H1 (cell line): ENCODE data around the gene ITGB4. TPM values are rescaled to one million over a fixed set of nuclear protein-coding genes. Genes with fewer than 3 reads are reported as not detected.

Experiments
- ASH2L ChIP-seq: fragments of 200-600, 300-600 bp; sonication (generic); IDR thresholded peaks from one replicate; pipeline ENCODE4 v1.7.1; 2017; ENCODE audit warnings: low read length
- ATF3 ChIP-seq: IDR thresholded peaks from 2 replicates; pipeline ENCODE4 v1.6.1; 2011; ENCODE audit warnings: low read depth, mild to moderate bottlenecking, low read length; ENCODE audit not compliant: insufficient read depth
- BCL11A ChIP-seq, 2 experiments: IDR thresholded peaks; one replicate each; pipeline ENCODE4 v1.6.1; 2011; ENCODE audit warnings: low read depth in 2 of 2, low read length in 2 of 2, mild to moderate bottlenecking in 2 of 2
- CHD2 ChIP-seq: IDR thresholded peaks from 2 replicates; pipeline ENCODE4 v1.6.1; 2012; ENCODE audit warnings: low read length, improper control_type of control experiment
- CTBP2 ChIP-seq: IDR thresholded peaks from 2 replicates; pipeline ENCODE4 v1.7.0; 2011; ENCODE audit warnings: borderline replicate concordance, mild to moderate bottlenecking, moderate library complexity, mixed read lengths, low read length; ENCODE audit not compliant: insufficient read depth, insufficient read length
- EP300 ChIP-seq, 2 experiments: IDR thresholded peaks; 1 replicate in 1 of 2; 2 replicates in 1 of 2; pipeline ENCODE4 v1.6.1; 2011 to 2012; ENCODE audit warnings: low read depth in 2 of 2, low read length in 2 of 2, mild to moderate bottlenecking in 2 of 2, borderline replicate concordance in 1 of 2, inconsistent platforms in 1 of 2, moderate library complexity in 1 of 2
- EZH2 ChIP-seq: fragments of 200-600 bp; sonication (generic); IDR thresholded peaks from 2 replicates; pipeline ENCODE4 v1.7.1; 2012; ENCODE audit warnings: low read depth, mild to moderate bottlenecking, moderate library complexity, low read length, inconsistent platforms; ENCODE audit not compliant: severe bottlenecking
- GABPA ChIP-seq: IDR thresholded peaks from 2 replicates; pipeline ENCODE4 v1.6.1; 2011; ENCODE audit warnings: mild to moderate bottlenecking, low read length, moderate library complexity, borderline replicate concordance; ENCODE audit not compliant: insufficient read depth
- HDAC6 ChIP-seq: IDR thresholded peaks from one replicate; pipeline ENCODE4 v1.7.1; 2012; ENCODE audit warnings: low read depth, mild to moderate bottlenecking, inconsistent platforms, low read length, moderate library complexity
- KDM5A ChIP-seq: fragments of 200-600 bp; IDR thresholded peaks from 2 replicates; pipeline ENCODE4 v1.7.1; 2012; ENCODE audit warnings: mild to moderate bottlenecking, low read length, inconsistent platforms, mixed read lengths
- MAFK ChIP-seq: IDR thresholded peaks from 2 replicates; pipeline ENCODE4 v1.6.1; 2012; ENCODE audit warnings: low read depth, mild to moderate bottlenecking, improper control_type of control experiment, low read length
- MAX ChIP-seq: IDR thresholded peaks from 2 replicates; pipeline ENCODE4 v1.6.1; 2012; ENCODE audit warnings: inconsistent platforms
- POLR2A ChIP-seq, 2 experiments: IDR thresholded peaks; 1 replicate in 1 of 2; 2 replicates in 1 of 2; pipeline ENCODE4 v1.6.1; 2011; ENCODE audit warnings: low read depth in 2 of 2, low read length in 2 of 2, mild to moderate bottlenecking in 2 of 2; ENCODE audit errors: control extremely low read depth in 1 of 2
- POLR2AphosphoS5 ChIP-seq: IDR thresholded peaks from 2 replicates; pipeline ENCODE4 v1.6.1; 2011; ENCODE audit warnings: low read depth, low read length
- SP1 ChIP-seq: IDR thresholded peaks from 2 replicates; pipeline ENCODE4 v1.6.1; 2011; ENCODE audit warnings: low read depth, low read length
- SUZ12 ChIP-seq: fragments of 200-600 bp; sonication (generic); IDR thresholded peaks from 2 replicates; pipeline ENCODE4 v1.6.1; 2012; ENCODE audit warnings: mild to moderate bottlenecking, inconsistent platforms, low read length, moderate library complexity, mixed read lengths
- TAF1 ChIP-seq: IDR thresholded peaks from 2 replicates; pipeline ENCODE4 v1.6.1; 2011; ENCODE audit warnings: mild to moderate bottlenecking, low read depth, low read length
- TCF12 ChIP-seq: IDR thresholded peaks from 2 replicates; pipeline ENCODE4 v1.6.1; 2011; ENCODE audit warnings: low read depth, mild to moderate bottlenecking, low read length
- polyA plus RNA-seq, 7 experiments: library from polyadenylated mRNA; depleted of rRNA in 3 of 7; stranded (reverse) in 5 of 7; unstranded in 2 of 7; fragments of >200 nt in 5 of 7; fragments of 200-250 nt in 2 of 7; gene quantifications; 1 replicate in 5 of 7; 2 replicates in 1 of 7; 4 replicates in 1 of 7; pipeline versions ENCODE4 v1.2.1 to v1.2.3, GENCODE V29; 2011 to 2013; ENCODE audit warnings: missing spikeins in 2 of 7, mixed read lengths in 2 of 7
- total RNA-seq: library from RNA; stranded (reverse); fragmentation: NEBNext Ultra II Directional; extraction: Animal tissue kit (Norgen Biotek cat#: 25700); gene quantifications from 2 replicates; pipeline ENCODE4 v1.2.1, GENCODE V29; 2021
- TF ChIP-seq, protein P1 (sequence below): IDR thresholded peaks from 2 replicates; pipeline ENCODE4 v1.6.1; 2012; ENCODE audit warnings: inconsistent platforms
- TF ChIP-seq, protein P2 (sequence below), 3 experiments: IDR thresholded peaks; 1 replicate in 2 of 3; 2 replicates in 1 of 3; pipeline versions ENCODE4 v1.5.1 to v1.6.1; 2011; ENCODE audit warnings: low read length in 3 of 3, mild to moderate bottlenecking in 3 of 3, inconsistent platforms in 2 of 3, low read depth in 1 of 3, moderate library complexity in 1 of 3; ENCODE audit not compliant: insufficient read depth in 1 of 3; ENCODE audit errors: control extremely low read depth in 1 of 3

ITGB4 gene
- total and polyA plus RNA-seq, 2 of the 8 experiments (the other 6 are each of a cell fraction or from before 2014, with no cell fraction given) = 5.2 to 5.6 TPM

DNA sequence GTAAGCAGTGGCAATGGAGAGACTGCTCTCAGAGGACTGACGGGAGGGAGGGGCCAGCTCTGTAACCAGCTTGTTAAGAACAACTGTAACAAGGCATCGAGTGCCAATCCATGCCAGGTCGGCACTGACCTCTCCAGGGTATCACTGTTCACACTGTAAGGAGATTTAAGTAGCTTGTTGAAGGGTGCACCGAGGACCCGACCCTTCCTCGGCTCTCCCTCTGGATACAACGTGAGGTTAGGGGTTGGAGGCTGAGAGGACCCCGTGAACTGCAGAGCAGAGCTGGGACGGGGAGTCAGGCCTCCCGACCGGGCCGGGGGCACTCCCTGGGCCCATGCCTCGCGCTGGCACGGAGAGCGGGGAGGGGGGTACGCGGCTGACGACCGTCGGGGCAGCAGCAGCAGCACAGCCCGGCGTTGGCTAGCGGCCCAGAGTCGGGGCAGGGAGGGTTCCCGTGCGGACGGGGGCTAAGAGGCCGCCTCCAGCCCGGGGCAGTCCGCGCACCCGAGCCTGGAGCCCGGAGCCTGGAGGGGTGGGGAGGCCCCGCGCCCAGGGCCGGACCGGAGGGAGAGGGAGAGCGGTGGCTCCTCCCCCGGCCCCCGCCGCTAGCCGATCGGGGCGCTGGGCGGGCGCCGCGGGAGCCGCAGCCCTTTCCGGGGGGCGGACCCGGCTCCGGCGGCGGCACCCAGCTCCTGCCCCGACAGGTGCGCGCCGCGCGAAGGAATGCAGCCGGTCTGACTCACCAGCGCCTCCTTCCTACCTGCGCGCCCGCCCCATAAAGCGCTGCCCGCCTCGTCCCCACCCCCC, at the start of gene ITGB4 (continued):
- TF ChIP-seq TAF1 (no peak), POLR2A (IDR thresholded peaks at IDR 0.05; ENCODE audit: control extremely low read depth in 1 of 2, low read depth in 2 of 2, low read length in 2 of 2) (peak in 1 of 2 experiments; percentile 43; a peak in 1 of 3 replicates), ATF3 (no peak), GABPA (no peak), MAX (no peak), HDAC6 (no peak), BCL11A (IDR thresholded peaks at IDR 0.05; ENCODE audit: low read depth in 2 of 2, low read length in 2 of 2) (no peak), SP1 (no peak), TCF12 (0 out of 2 replicates have a peak, but pooled peaks have one; percentile 34), EZH2 (no peak), CHD2 (no peak), SUZ12 (no peak), MAFK (no peak), CTBP2 (no peak), ASH2L (no peak), EP300 (IDR thresholded peaks at IDR 0.05; ENCODE audit: borderline replicate concordance in 1 of 2, low read depth in 2 of 2, low read length in 2 of 2) (peak in 1 of 2 experiments; percentile 26; a peak in 1 of 3 replicates), POLR2AphosphoS5 (no peak), KDM5A (no peak)
- TF ChIP-seq, protein P1, sequence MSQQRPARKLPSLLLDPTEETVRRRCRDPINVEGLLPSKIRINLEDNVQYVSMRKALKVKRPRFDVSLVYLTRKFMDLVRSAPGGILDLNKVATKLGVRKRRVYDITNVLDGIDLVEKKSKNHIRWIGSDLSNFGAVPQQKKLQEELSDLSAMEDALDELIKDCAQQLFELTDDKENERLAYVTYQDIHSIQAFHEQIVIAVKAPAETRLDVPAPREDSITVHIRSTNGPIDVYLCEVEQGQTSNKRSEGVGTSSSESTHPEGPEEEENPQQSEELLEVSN = no peak
- TF ChIP-seq, protein P2, sequence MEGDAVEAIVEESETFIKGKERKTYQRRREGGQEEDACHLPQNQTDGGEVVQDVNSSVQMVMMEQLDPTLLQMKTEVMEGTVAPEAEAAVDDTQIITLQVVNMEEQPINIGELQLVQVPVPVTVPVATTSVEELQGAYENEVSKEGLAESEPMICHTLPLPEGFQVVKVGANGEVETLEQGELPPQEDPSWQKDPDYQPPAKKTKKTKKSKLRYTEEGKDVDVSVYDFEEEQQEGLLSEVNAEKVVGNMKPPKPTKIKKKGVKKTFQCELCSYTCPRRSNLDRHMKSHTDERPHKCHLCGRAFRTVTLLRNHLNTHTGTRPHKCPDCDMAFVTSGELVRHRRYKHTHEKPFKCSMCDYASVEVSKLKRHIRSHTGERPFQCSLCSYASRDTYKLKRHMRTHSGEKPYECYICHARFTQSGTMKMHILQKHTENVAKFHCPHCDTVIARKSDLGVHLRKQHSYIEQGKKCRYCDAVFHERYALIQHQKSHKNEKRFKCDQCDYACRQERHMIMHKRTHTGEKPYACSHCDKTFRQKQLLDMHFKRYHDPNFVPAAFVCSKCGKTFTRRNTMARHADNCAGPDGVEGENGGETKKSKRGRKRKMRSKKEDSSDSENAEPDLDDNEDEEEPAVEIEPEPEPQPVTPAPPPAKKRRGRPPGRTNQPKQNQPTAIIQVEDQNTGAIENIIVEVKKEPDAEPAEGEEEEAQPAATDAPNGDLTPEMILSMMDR (IDR thresholded peaks at IDR 0.05; ENCODE audit: control extremely low read depth in 1 of 3, insufficient read depth in 1 of 3, low read depth in 1 of 3, low read length in 3 of 3) = peak in 2 of 3 experiments; percentile 1 to 33; a peak in 2 of 4 replicates
